GM12874 (cell line): ENCODE results near the gene IFT52.

Experiments used
- TF ChIP-seq, protein P1 (sequence below): IDR thresholded peaks from 2 replicates; pipeline ENCODE4 v1.5.1; 2011; ENCODE audit warnings: low read depth, mild to moderate bottlenecking, control low read depth, low read length, moderate library complexity; ENCODE audit not compliant: insufficient read depth

IFT52 gene

DNA sequence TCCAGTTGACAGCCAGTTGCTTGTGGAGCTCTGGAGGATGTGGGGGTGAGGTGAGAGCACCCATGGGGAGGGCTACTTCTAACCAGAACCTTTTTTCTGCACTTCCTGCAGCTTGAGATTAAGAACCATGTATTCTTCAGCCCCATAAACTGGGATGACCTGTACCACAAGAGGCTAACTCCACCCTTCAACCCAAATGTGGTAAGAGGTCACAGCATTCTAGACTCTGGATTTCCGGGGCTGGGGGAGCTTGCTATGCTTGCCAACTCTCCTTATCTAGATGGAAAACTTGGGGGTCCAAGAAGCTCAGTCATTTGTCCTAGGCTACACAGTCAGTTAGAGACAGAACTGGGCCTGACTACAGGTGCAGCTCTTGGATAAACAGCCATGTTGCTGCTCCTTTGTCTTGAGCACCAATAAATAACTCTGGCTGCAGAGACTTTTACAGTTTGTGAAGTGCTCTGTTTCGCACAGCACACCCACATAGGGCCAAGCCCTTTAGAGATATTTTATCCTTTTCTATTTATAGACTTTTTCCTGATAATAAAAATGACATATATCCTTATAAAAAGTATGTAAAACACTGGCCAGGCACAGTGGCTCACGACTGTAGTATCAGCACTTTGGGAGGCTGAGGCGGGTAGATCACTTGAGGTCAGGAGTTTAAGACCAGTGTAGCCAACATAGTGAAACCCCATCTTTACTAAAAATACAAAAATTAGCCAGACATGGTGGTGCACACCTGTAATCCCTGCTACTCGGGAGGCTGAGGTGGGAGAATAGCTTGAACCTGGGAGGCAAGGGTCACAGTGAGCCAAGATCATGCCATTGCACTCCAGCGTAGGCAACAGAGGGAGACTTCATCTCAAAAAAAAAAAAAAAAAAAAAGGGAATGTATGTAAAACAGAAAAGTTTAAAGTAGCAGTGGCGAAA lies 10.6 kb upstream of the IFT52 start:
- TF ChIP-seq, protein P1, sequence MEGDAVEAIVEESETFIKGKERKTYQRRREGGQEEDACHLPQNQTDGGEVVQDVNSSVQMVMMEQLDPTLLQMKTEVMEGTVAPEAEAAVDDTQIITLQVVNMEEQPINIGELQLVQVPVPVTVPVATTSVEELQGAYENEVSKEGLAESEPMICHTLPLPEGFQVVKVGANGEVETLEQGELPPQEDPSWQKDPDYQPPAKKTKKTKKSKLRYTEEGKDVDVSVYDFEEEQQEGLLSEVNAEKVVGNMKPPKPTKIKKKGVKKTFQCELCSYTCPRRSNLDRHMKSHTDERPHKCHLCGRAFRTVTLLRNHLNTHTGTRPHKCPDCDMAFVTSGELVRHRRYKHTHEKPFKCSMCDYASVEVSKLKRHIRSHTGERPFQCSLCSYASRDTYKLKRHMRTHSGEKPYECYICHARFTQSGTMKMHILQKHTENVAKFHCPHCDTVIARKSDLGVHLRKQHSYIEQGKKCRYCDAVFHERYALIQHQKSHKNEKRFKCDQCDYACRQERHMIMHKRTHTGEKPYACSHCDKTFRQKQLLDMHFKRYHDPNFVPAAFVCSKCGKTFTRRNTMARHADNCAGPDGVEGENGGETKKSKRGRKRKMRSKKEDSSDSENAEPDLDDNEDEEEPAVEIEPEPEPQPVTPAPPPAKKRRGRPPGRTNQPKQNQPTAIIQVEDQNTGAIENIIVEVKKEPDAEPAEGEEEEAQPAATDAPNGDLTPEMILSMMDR, result no peak

DNA sequence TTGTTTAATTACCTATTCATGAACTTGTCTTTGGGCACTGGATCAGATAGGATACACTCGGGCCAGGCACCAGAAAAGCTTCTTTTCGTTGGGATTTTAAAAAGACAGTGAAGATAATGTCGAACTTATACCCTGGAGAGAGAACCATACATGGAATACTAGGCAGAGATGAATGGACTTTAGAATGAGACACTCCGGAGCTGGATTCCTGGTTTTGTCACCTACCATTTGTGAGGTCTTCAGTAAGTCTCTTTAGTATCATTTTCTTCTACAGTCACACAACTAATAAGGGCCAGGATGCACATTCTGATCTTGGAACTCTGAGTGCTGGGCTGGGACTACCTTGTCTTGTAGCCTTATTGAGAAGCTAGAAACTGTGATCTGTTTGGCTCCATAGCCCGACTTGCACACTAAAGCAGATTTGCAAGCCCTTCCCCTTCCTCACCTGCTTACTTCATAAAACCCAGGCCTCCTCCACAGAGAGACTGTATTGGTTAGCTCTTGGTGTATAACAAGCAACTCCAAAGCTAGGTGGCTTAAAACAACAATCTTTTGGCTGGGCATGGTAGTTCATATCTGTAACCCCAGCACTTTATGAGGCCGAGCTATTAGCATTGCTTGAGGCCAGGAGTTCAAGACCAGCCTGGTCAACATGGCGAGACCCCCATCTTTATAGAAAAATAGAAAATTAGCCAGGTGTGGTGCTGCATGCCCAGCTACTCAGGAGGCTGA lies 7.4 kb upstream of the IFT52 start:
- TF ChIP-seq, protein P1, result no peak

- TF ChIP-seq, protein P1, result no peak
These were observed 6.7 kb upstream of the IFT52 start for GRCh38 chr20:43583982-43584432.

GRCh38 chr20:43584448-43585136 lies 6.1 kb upstream of the IFT52 start:
- TF ChIP-seq, protein P1, result no peak

DNA sequence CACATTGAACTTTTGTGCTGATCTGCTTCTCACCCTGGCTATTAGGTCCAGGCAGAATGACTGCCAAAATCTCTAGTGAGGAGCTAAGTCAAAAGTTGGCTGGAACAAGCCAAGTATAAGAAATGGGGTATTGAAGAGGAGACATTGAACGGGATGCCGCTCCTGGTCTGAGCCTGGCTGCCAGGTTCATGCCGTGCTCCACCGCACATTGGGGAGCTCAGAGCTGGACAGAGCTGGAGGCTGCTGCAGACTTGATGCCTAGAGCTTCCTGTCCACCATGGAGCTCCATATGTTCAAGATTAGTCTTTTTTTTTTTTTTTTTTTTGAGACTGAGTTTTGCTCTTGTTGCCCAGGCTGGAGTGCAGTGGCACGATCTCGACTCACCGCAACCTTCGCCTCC lies 4.1 kb upstream of the IFT52 start:
- TF ChIP-seq, protein P1, result no peak

GRCh38 chr20:43590036-43590391 lies 723 bp upstream of the IFT52 start:
- TF ChIP-seq, protein P1, result no peak

GRCh38 chr20:43603124-43603523 lies 12.4 kb downstream of the IFT52 start:
- TF ChIP-seq, protein P1, result no peak
